Heart left ventricle (tissue), 16 donors: ENCODE measurements around the gene TUBD1. TPM values are rescaled to one million over a fixed set of nuclear protein-coding genes. Genes with fewer than 3 reads are reported as not detected.

Experiments
- ATAC-seq, 4 donors: fragments of 200-7000 bp; cut with Tn5 transposase; one replicate each; pipeline ENCODE4 v1.9.1; 2020 to 2022; ENCODE audit warnings: moderate library complexity in 4 of 4, mild to moderate bottlenecking in 3 of 4, moderate number of reproducible peaks in 1 of 4
- DNase-seq, 5 donors: peaks; one replicate each; pipeline ENCODE4 v3.0.0-alpha.2; 2020
- H3K27ac ChIP-seq, 12 donors: fragments of 200-600 bp; sonication (generic) in 4 of 12; one replicate each; pipeline versions ENCODE4 v1.5.0 to v1.8.0; 2016 to 2022; ENCODE audit warnings: mild to moderate bottlenecking in 2 of 12
- H3K27me3 ChIP-seq, 9 donors: fragments of 200-600 bp; sonication (generic) in 2 of 9; one replicate each; pipeline versions ENCODE4 v1.5.1 to v1.8.0; 2016 to 2022; ENCODE audit warnings: mild to moderate bottlenecking in 3 of 9
- H3K36me3 ChIP-seq, 9 donors: fragments of 200-600 bp; sonication (generic) in 2 of 9; one replicate each; pipeline versions ENCODE4 v1.5.0 to v1.8.0; 2018 to 2022; ENCODE audit warnings: mild to moderate bottlenecking in 2 of 9
- H3K4me1 ChIP-seq, 12 donors: fragments of 200-600 bp; sonication (generic) in 4 of 12; one replicate each; pipeline versions ENCODE4 v1.5.0 to v1.8.0; 2016 to 2022; ENCODE audit warnings: mild to moderate bottlenecking in 3 of 12
- H3K4me3 ChIP-seq, 12 donors: fragments of 200-600 bp; sonication (generic) in 4 of 12; one replicate each; pipeline versions ENCODE4 v1.5.0 to v1.8.0; 2017 to 2022; ENCODE audit warnings: mild to moderate bottlenecking in 9 of 12, moderate library complexity in 4 of 12
- H3K9me3 ChIP-seq, 12 donors: fragments of 200-600 bp; sonication (generic) in 4 of 12; one replicate each; pipeline versions ENCODE4 v1.5.0 to v1.8.0; 2016 to 2022; ENCODE audit warnings: mild to moderate bottlenecking in 1 of 12
- POLR2A ChIP-seq, 2 donors: fragments of 450-650 bp; IDR thresholded peaks; one replicate each; pipeline ENCODE4 v1.6.1; 2017; ENCODE audit warnings: antibody characterized with exemption in 2 of 2, mild to moderate bottlenecking in 2 of 2, moderate library complexity in 2 of 2
- WGBS, 4 donors: extraction: QIAGEN DNeasy Blood & Tissue Kit in 2 of 4; methylation state at CpG; one replicate each; pipeline versions ENCODE4 v1.1.5 to v1.1.7; 2013 to 2018; 5-methylcytosine and 5-hydroxymethylcytosine counted together
- intact Hi-C, 10 donors: fragments of 100-400 bp; cut with DNase I; formaldehyde crosslinking; loops; one replicate each; pipeline versions ENCODE4 v1.11.1 to v1.14.2; 2022
- polyA plus RNA-seq, 2 donors: library from polyadenylated mRNA; stranded (reverse); fragments of 200-250 nt; gene quantifications; one replicate each; pipeline ENCODE4 v1.2.3, GENCODE V29; 2013
- total RNA-seq, 9 donors: library from RNA; depleted of rRNA in 2 of 9; stranded (reverse); fragments of >200 nt in 2 of 9; fragmentation: NEBNext Ultra II Directional in 3 of 9; extraction: Animal tissue kit (Norgen Biotek cat#: 25700) in 3 of 9; gene quantifications; one replicate each; pipeline versions ENCODE4 v1.1.0 to v1.2.4, GENCODE V29; 2016 to 2023
- TF ChIP-seq, protein P1 (sequence below), 12 donors: fragments of 200-600 bp; sonication (generic) in 4 of 12; IDR thresholded peaks; one replicate each; pipeline versions ENCODE4 v1.5.0 to v1.8.0; 2018 to 2022; ENCODE audit warnings: antibody characterized with exemption in 12 of 12, mild to moderate bottlenecking in 5 of 12
- donor health status: ischemic (EF 13 %, LVEDD 7.1; RV severe dilation, severe dysfunction).
- donor health status: healthy with polysubstance abuse.
- donor health status: DM: no; HTN: yes; CAD: no.
- donor health status: DM: no; HTN: no; CAD: no.
- donor health status: ischemic (EF 25% LVEDD 6.9; RV normal size, moderate dysfunction).
- donor health status: ischemic (EF 25% LVEDD 5.7; RV mildly dilated, moderate dysfunction).
- donor health status: healthy.
- donor health status: DM: yes; HTN: yes; CAD: no.
- donor health status: ischemic (EF 35%, LVEDD 5.7; RV mildly dilated, moderate dysfunction).
- donor health status: nonischemic (EF 11% LVEDD 7.7; RV severe dilation, severe dysfunction).
- donor health status: DM: yes; HTN: yes; CAD: no.
- donor health status: PGD.
- donor health status: ischemic (EF 29% LVEDD 5.4; RV normal size, mild dysfunction).
- donor health status: nonischemic (EF 23%, LVEDD 6.1; RV moderate dilation, normal function).

Gene TUBD1
- total and polyA plus RNA-seq, 11 donors = 3.7 to 8.5 (median 6.2) TPM

DNA sequence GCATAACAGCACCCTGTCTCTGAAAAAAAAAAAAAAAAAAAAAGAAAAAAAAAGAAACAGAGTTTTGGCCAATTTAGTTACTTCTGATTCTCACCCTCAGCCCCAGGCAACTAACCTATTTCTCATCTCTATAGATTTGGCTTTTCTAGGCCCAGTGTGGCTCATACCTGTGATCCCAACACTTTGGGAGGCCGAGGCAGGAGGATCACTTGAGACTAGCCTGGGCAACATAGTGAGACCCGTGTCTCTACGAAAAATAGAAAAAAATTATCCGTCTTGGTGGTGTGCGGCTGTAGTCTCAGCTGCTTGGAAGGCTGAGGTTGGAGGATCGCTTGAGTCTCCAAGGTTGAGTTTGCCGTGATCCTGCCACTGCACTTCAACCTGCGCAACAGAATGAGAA, 8.9 kb upstream of the TUBD1 start:
- Histone ChIP-seq H3K4me3 (no peak overlapping the region), H3K4me1 (peaks cover 0 to 15% (median 1%) of the 10 kb centered on the region in 12 donors), H3K27me3 (no peaks in the 10 kb centered on the region), H3K36me3 (peaks cover 0 to 10% (median 0%) of the 10 kb centered on the region in 9 donors), H3K27ac (no peak overlapping the region), H3K9me3 (no peaks in the 10 kb centered on the region)
- intact Hi-C loops = loop anchor here in 1 of 10 donors (10.0 kb wide), 1 partner anchor 63 kb away; the partner anchor contains the start of gene RNFT1
- ATAC-seq (no peak), DNase-seq (no peak)
- WGBS, 4 donors = 92 to 98% (median 96%) methylated on average over 8 of the region's 8 CpGs
- TF ChIP-seq, protein P1, sequence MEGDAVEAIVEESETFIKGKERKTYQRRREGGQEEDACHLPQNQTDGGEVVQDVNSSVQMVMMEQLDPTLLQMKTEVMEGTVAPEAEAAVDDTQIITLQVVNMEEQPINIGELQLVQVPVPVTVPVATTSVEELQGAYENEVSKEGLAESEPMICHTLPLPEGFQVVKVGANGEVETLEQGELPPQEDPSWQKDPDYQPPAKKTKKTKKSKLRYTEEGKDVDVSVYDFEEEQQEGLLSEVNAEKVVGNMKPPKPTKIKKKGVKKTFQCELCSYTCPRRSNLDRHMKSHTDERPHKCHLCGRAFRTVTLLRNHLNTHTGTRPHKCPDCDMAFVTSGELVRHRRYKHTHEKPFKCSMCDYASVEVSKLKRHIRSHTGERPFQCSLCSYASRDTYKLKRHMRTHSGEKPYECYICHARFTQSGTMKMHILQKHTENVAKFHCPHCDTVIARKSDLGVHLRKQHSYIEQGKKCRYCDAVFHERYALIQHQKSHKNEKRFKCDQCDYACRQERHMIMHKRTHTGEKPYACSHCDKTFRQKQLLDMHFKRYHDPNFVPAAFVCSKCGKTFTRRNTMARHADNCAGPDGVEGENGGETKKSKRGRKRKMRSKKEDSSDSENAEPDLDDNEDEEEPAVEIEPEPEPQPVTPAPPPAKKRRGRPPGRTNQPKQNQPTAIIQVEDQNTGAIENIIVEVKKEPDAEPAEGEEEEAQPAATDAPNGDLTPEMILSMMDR (IDR thresholded peaks at IDR 0.05) = no peak
- no peak for TF ChIP-seq POLR2A (IDR thresholded peaks at IDR 0.05)

DNA sequence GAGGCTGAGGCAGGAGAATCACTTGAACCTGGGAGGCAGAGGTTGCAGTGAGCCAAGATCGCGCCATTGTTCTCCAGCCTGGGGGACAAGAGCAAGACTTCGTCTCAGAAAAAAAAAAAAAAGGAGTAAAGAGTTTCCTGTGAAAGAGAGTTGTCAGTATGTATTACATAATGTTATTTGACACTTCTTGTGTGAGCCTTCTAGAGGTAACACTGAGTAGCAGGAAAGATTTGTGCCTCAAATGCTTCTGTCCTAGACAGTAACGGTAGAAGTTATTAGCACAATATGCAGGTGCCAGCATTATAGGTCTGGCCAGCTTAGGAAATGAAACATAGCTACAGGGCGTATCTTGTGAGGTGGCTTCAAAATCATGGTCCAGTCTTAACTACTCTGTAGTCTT, 6.4 kb upstream of the TUBD1 start:
- Histone ChIP-seq H3K4me1 (peaks cover 0 to 28% (median 9%) of the 10 kb centered on the region in 12 donors), H3K36me3 (peaks cover 0 to 18% (median 0%) of the 10 kb centered on the region in 9 donors), H3K27me3 (no peaks in the 10 kb centered on the region), H3K4me3 (no peak overlapping the region), H3K27ac (no peak overlapping the region), H3K9me3 (no peaks in the 10 kb centered on the region)
- WGBS, 4 donors = 43 to 83% (median 79%) methylated on average over 5 of the region's 5 CpGs
- ATAC-seq (peak in 2 of 4 donors; percentile 52 to 64), DNase-seq (no peak)
- TF ChIP-seq, protein P1 (IDR thresholded peaks at IDR 0.05) = peak in 3 of 12 donors; percentile 6 to 32 (median 18)
- no peak for TF ChIP-seq POLR2A (IDR thresholded peaks at IDR 0.05)
- intact Hi-C loops = loop anchor here in 1 of 10 donors (10.0 kb wide), 1 partner anchor 66 kb away; the partner anchor contains the start of gene RNFT1

DNA sequence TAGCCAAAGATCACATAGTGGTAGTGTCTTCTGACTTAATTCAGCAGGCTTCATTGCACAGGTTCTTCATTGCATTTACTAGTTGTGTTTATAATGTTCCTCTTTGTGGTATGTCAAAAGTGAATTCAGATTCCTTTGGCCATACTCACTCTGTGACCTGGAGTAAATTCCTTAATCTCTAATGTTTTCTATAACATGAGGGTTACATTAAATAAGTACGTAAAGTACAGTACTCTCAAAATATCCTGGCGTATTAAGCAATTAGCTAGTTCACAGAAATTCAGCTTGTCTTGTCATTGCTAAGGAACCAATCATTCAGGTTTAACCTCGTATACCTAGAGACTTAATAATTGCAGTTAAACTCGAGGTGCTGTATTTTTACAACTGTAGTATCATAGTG, 4.3 kb upstream of the TUBD1 start:
- intact Hi-C loops = loop anchor here in 1 of 10 donors (10.0 kb wide), 1 partner anchor 68 kb away; the partner anchor contains the start of gene RNFT1
- no peaks in the 10 kb centered on the region for H3K27me3 ChIP-seq
- H3K36me3 ChIP-seq = peaks cover 0 to 18% (median 0%) of the 10 kb centered on the region in 9 donors
- WGBS, 4 donors = 77 to 87% (median 86%) methylated on average over 4 of the region's 4 CpGs
- ATAC-seq (no peak), DNase-seq (no peak)
- peaks cover 0 to 33% (median 13%) of the 10 kb centered on the region in 12 donors for H3K4me1 ChIP-seq
- TF ChIP-seq, protein P1 (IDR thresholded peaks at IDR 0.05) = no peak
- no peak for TF ChIP-seq POLR2A (IDR thresholded peaks at IDR 0.05)
- H3K27ac ChIP-seq = no peak overlapping the region
- no peak overlapping the region for H3K4me3 ChIP-seq
- no peaks in the 10 kb centered on the region for H3K9me3 ChIP-seq

DNA sequence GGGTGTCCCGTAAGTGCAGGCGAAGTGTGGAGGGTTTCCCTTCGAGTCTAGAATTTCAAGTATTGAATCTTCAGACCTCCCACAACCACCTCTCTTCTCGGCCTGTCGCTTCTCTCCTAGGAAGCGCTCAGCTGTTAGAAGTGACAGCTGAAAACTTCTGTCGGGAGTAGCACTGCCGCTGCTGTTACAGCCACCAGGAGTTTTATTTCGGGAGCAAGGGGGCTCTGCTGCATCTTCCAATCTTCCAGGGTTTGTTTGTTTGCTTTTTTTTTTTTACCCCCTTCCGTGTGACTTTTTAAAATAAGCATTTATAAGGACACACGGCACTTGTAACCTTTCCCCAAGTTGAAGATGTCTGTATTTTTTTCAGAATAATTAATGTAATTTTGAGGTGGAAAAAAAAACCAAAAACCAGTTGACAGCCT, 945 bp upstream of the TUBD1 start:
- Histone ChIP-seq H3K4me3 (peak overlapping the region; percentile 67 to 100 (median 91)), H3K27ac (peak overlapping the region; percentile 77 to 95 (median 88)), H3K27me3 (no peaks in the 10 kb centered on the region), H3K4me1 (peaks cover 0 to 38% (median 20%) of the 10 kb centered on the region in 12 donors), H3K9me3 (no peaks in the 10 kb centered on the region), H3K36me3 (peaks cover 0 to 25% (median 7%) of the 10 kb centered on the region in 9 donors)
- DNase-seq = no peak
- TF ChIP-seq POLR2A (IDR thresholded peaks at IDR 0.05) = no peak
- TF ChIP-seq, protein P1 (IDR thresholded peaks at IDR 0.05) = no peak
- WGBS, 4 donors = 0 to 1% (median 0%) methylated on average over 11 of the region's 11 CpGs
- intact Hi-C loops = loop anchor here in 2 of 10 donors (2.0 to 10.0 kb wide), 2 partner anchors 71 kb away; partner anchors contain the start of gene RNFT1 (in 2 of the 2)
- peak in 1 of 4 donors; percentile 16 for ATAC-seq
